Left lung (tissue), 10 donors: Measurements from ENCODE around the gene ABI2. TPM values are rescaled to one million over a fixed set of nuclear protein-coding genes. Genes with fewer than 3 reads are reported as not detected.
A peak's percentile ranks its signal among the peaks of the same experiment; 100 is the strongest.

ENCODE experiments used
- ATAC-seq: fragments of 200-7000 bp; cut with Tn5 transposase; one replicate; pipeline ENCODE4 v1.9.1; 2020; ENCODE audit warnings: moderate library complexity
- DNase-seq, 4 donors: peaks; one replicate each; pipeline ENCODE4 v3.0.0-alpha.2; 2013 to 2020
- H3K27ac ChIP-seq, 2 donors: fragments of 200-600 bp; sonication (generic) in 1 of 2; one replicate each; pipeline versions ENCODE4 v1.5.0 to v1.8.0; 2020 to 2021
- H3K27me3 ChIP-seq, 2 donors: fragments of 200-600 bp; sonication (generic) in 1 of 2; one replicate each; pipeline versions ENCODE4 v1.5.0 to v1.8.0; 2020 to 2021
- H3K36me3 ChIP-seq, 2 donors: fragments of 200-600 bp; sonication (generic) in 1 of 2; one replicate each; pipeline versions ENCODE4 v1.5.0 to v1.8.0; 2020 to 2021
- H3K4me1 ChIP-seq, 2 donors: fragments of 200-600 bp; one replicate each; pipeline ENCODE4 v1.8.0; 2021
- H3K4me3 ChIP-seq, 2 donors: fragments of 200-600 bp; sonication (generic) in 1 of 2; one replicate each; pipeline versions ENCODE4 v1.5.0 to v1.8.0; 2020 to 2021; ENCODE audit warnings: mild to moderate bottlenecking in 1 of 2
- H3K9me3 ChIP-seq, 2 donors: fragments of 200-600 bp; sonication (generic) in 1 of 2; one replicate each; pipeline versions ENCODE4 v1.5.0 to v1.8.0; 2020 to 2021
- intact Hi-C, 2 donors: fragments of 100-400 bp; cut with DNase I; formaldehyde crosslinking; loops; one replicate each; pipeline versions ENCODE4 v1.11.2 to v1.14.2; 2022
- polyA plus RNA-seq, 6 donors: library from polyadenylated mRNA; unstranded; fragments of 120-200 nt; gene quantifications; one replicate each; pipeline ENCODE4 v1.2.1, GENCODE V29; 2013; ENCODE audit not compliant: insufficient read length in 6 of 6
- total RNA-seq, 2 donors: library from RNA; stranded (reverse); fragmentation: NEBNext Ultra II Directional; extraction: Animal tissue kit (Norgen Biotek cat#: 25700); gene quantifications; one replicate each; pipeline ENCODE4 v1.2.1, GENCODE V29; 2021
- TF ChIP-seq, protein P1 (sequence below), 2 donors: fragments of 200-600 bp; sonication (generic) in 1 of 2; IDR thresholded peaks; one replicate each; pipeline versions ENCODE4 v1.5.0 to v1.8.0; 2021; ENCODE audit warnings: antibody characterized with exemption in 2 of 2
- donor health status: DM: no; HTN: yes; CAD: no.
- donor health status: DM: no; HTN: no; CAD: no.

ABI2 gene
- total and polyA plus RNA-seq, 8 donors, result 32.8 to 77.6 (median 72.7) TPM

DNA sequence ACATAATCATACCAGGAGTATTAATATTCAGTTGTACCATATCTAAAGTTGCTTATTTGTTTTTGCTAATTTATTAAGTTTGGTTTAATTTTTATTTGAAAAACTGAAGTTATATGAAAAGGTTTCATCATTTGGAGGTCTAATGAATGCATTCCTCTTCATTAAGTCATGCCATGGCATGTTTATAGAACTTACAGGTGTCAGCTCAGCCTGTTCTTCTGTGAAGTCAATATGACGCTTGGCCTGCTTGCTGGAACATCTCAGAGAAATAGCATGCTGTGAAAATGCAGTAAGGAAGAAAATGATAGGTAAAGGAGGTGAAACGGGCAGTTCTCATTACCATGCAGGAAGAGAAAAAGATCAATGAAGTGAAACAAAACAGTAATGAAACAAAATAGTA lies 148.7 kb downstream of the ABI2 start:
- no peaks in the 10 kb centered on the region for H3K27me3 ChIP-seq
- intact Hi-C loops, result no loop called here
- H3K9me3 ChIP-seq, result no peaks in the 10 kb centered on the region
- H3K36me3 ChIP-seq, result peaks cover 0 to 4% of the 10 kb centered on the region in 2 donors
- DNase-seq (no peak), ATAC-seq (no peak)
- TF ChIP-seq, protein P1, sequence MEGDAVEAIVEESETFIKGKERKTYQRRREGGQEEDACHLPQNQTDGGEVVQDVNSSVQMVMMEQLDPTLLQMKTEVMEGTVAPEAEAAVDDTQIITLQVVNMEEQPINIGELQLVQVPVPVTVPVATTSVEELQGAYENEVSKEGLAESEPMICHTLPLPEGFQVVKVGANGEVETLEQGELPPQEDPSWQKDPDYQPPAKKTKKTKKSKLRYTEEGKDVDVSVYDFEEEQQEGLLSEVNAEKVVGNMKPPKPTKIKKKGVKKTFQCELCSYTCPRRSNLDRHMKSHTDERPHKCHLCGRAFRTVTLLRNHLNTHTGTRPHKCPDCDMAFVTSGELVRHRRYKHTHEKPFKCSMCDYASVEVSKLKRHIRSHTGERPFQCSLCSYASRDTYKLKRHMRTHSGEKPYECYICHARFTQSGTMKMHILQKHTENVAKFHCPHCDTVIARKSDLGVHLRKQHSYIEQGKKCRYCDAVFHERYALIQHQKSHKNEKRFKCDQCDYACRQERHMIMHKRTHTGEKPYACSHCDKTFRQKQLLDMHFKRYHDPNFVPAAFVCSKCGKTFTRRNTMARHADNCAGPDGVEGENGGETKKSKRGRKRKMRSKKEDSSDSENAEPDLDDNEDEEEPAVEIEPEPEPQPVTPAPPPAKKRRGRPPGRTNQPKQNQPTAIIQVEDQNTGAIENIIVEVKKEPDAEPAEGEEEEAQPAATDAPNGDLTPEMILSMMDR (IDR thresholded peaks at IDR 0.05), result no peak
- no peak overlapping the region for H3K4me3 ChIP-seq
- no peak overlapping the region for H3K27ac ChIP-seq
- no peaks in the 10 kb centered on the region for H3K4me1 ChIP-seq

DNA sequence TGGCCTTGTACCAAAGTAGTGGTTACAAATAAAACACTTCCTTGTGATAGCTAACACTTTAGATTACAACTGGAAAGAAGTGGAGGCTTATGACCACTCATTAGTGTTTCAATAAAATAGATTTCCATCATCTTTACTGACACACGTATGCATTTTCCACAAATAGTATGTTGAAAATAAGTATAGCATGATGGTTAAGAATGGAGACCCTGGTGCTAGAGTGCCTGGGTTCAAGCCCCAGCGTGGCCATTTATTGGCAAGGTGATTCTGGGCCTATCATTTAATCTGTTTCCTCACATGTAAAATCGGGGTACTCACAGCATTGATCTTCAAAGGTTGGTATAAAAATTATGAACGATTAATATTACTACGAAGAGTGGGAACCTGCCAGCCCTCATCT lies 152.4 kb downstream of the ABI2 start:
- Histone ChIP-seq H3K27me3 (no peaks in the 10 kb centered on the region), H3K4me1 (no peaks in the 10 kb centered on the region), H3K9me3 (no peaks in the 10 kb centered on the region), H3K27ac (no peak overlapping the region), H3K4me3 (no peak overlapping the region), H3K36me3 (peaks cover 0 to 15% of the 10 kb centered on the region in 2 donors)
- intact Hi-C loops, result loop anchor here in 1 of 2 donors (10.0 kb wide), 1 partner anchor 334 kb away; no protein-coding TSS in a partner anchor
- ATAC-seq (no peak), DNase-seq (no peak)
- TF ChIP-seq, protein P1 (IDR thresholded peaks at IDR 0.05), result no peak

DNA sequence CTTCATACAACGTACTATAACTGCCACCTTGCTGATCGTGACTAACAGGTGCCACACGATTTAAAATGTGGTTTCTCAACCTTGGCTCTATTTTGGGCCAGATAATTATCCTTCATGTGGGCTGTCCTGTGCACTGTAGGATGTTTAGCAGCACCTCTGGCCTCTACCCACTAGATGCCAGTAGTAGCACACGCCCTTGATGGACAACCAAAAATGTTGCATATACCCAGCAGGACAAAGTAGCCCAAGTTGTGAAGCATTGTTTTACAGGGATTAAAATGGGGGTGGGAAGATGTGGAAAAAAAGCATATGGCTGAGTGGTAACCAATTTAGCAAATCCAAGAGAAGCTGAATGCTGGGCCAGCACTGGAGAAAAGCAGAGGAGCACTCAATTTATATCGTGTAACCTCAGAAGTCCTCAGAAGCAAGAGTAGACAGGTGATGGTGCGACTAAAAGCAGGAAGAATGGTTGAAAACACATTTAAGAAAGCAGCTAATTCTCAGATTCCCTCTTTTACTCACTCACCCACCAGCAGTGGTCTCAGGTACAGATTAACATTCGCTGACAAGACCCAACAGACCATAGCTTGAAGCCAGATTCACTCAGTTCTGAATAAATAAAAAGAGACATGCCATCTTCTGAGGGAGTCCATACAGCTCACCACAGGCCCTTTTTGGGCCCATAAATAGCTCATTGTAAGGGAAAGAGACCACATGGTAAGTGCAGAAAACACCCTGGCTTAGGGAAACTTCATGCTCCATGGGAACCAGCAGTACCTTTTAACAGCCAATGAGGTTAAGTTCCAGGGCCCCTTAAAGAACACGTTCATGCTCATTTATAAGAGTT lies 156.3 kb downstream of the ABI2 start:
- H3K36me3 ChIP-seq, result peaks cover 0 to 38% of the 10 kb centered on the region in 2 donors
- H3K4me1 ChIP-seq, result no peaks in the 10 kb centered on the region
- DNase-seq (peak in 1 of 4 donors; percentile 40), ATAC-seq (peak; percentile 84)
- H3K27ac ChIP-seq, result no peak overlapping the region
- no peaks in the 10 kb centered on the region for H3K9me3 ChIP-seq
- H3K4me3 ChIP-seq, result no peak overlapping the region
- H3K27me3 ChIP-seq, result no peaks in the 10 kb centered on the region
- intact Hi-C loops, result loop anchor here in 1 of 2 donors (10.0 kb wide), 1 partner anchor 330 kb away; no protein-coding TSS in a partner anchor
- TF ChIP-seq, protein P1 (IDR thresholded peaks at IDR 0.05), result peak in 1 of 2 donors; percentile 46

DNA sequence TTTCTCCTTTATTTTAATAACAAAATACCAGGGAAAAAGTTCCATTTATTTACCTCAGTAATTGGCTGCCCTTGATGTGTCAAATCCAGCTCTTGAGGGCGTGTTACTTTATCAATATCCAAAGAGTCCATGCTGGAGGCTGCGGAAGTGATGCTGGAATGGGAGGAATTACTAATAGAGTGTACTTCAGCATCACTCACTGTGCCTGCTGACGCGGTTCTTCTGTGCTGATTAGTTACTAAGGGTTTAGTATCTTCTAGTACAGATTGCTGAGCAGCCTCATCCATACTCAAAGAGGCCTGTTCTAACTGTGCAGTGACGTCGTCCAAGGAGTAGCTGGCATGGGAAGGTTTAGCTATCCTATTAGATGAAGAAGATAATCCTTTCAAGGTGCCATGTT lies 161.3 kb downstream of the ABI2 start:
- intact Hi-C loops, result loop anchor here in 1 of 2 donors (10.0 kb wide), 1 partner anchor 325 kb away; no protein-coding TSS in a partner anchor
- Histone ChIP-seq H3K36me3 (peaks cover 0 to 73% of the 10 kb centered on the region in 2 donors), H3K27ac (no peak overlapping the region), H3K4me1 (no peaks in the 10 kb centered on the region), H3K9me3 (no peaks in the 10 kb centered on the region), H3K27me3 (no peaks in the 10 kb centered on the region), H3K4me3 (no peak overlapping the region)
- no peak for DNase-seq
- TF ChIP-seq, protein P1 (IDR thresholded peaks at IDR 0.05), result no peak
- ATAC-seq, result no peak

DNA sequence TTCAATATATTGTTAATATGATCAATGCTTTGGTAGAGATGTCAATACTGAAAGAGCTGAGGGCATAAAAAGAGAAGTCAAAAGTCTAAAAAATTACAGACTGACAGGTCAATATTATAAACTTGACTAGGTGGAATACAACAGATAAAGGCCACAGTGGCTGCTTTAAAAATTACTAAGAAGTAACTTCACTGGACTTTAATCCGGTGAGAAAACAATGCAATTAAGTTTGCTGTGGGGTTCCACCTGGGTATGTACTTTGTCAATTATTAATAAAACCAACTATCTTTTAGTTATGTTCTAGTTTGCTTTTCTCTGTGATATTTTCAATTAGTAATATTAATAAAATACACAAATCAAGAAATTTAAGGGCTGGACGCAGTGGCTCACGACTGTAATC lies 162.2 kb downstream of the ABI2 start:
- DNase-seq, result no peak
- no peak for ATAC-seq
- Histone ChIP-seq H3K27ac (no peak overlapping the region), H3K9me3 (no peaks in the 10 kb centered on the region), H3K27me3 (no peaks in the 10 kb centered on the region), H3K4me1 (no peaks in the 10 kb centered on the region), H3K36me3 (peaks cover 0 to 72% of the 10 kb centered on the region in 2 donors), H3K4me3 (no peak overlapping the region)
- TF ChIP-seq, protein P1 (IDR thresholded peaks at IDR 0.05), result no peak
- intact Hi-C loops, result no loop called here
